GM23248 (cell line): Measurements from ENCODE around the gene ZBP1.

ENCODE experiments used
- EZH2 ChIP-seq: fragments of 200-600 bp; sonication (generic); IDR thresholded peaks from 2 replicates; pipeline ENCODE4 v1.6.1; 2018; ENCODE audit warnings: antibody characterized with exemption, mild to moderate bottlenecking; ENCODE audit not compliant: insufficient read depth, poor library complexity, severe bottlenecking
- EZH2phosphoT487 ChIP-seq: fragments of 200-600 bp; sonication (generic); IDR thresholded peaks from 2 replicates; pipeline ENCODE4 v1.6.1; 2018; ENCODE audit warnings: antibody characterized with exemption, moderate library complexity, mild to moderate bottlenecking, low read depth; ENCODE audit not compliant: insufficient read depth

- TF ChIP-seq EZH2phosphoT487 (no peak), EZH2 (no peak)
These were observed 51.3 kb downstream of the ZBP1 start for GRCh38 chr20:57568960-57569359.
